NCI-H2196 treated with DMSO at 0.1 percent for 48 hours (cell line): ENCODE results near the gene FBXW4.
"Not testable (repeated sequence)": the region's sequence is repeated elsewhere in the genome, so short reads cannot be mapped to it uniquely, and the experiment has no call there.

Experiments
- DNase-seq: peaks from one replicate; lab custom pipeline; 2025; ENCODE audit not compliant: unreplicated experiment; lab: John Stamatoyannopoulos, UW

The FBXW4 gene

GRCh38 chr10:101656890-101657289 lies 38.1 kb downstream of the FBXW4 start:
- DNase-seq = no peak

- DNase-seq = no peak
Observed at GRCh38 chr10:101655570-101655969, 39.4 kb downstream of the FBXW4 start.

- DNase-seq = no peak
Observed at GRCh38 chr10:101653536-101653935, 41.4 kb downstream of the FBXW4 start.

GRCh38 chr10:101651336-101651735 lies 43.6 kb downstream of the FBXW4 start:
- DNase-seq = no peak

- DNase-seq = no peak
Observed at GRCh38 chr10:101650863-101651262, 44.1 kb downstream of the FBXW4 start.

GRCh38 chr10:101649525-101650085 lies 45.4 kb downstream of the FBXW4 start:
- no peak for DNase-seq

- no peak for DNase-seq
Observed at GRCh38 chr10:101647255-101647654, 47.7 kb downstream of the FBXW4 start.

GRCh38 chr10:101646364-101646763 lies 48.6 kb downstream of the FBXW4 start:
- DNase-seq = no peak

- DNase-seq = no peak
Observed at GRCh38 chr10:101645659-101646058, 49.3 kb downstream of the FBXW4 start.

- no peak for DNase-seq
Observed at GRCh38 chr10:101644002-101644401, 51.0 kb downstream of the FBXW4 start.

GRCh38 chr10:101643546-101643945 lies 51.4 kb downstream of the FBXW4 start:
- DNase-seq = no peak

GRCh38 chr10:101639141-101639900 lies 55.6 kb downstream of the FBXW4 start:
- no peak for DNase-seq

GRCh38 chr10:101633510-101633909 lies 61.5 kb downstream of the FBXW4 start:
- not testable (repeated sequence) for DNase-seq

GRCh38 chr10:101631821-101632475 lies 63.0 kb downstream of the FBXW4 start:
- no peak for DNase-seq

- DNase-seq = no peak
Observed at GRCh38 chr10:101630633-101630920, 64.4 kb downstream of the FBXW4 start.

GRCh38 chr10:101629837-101630632 lies 64.9 kb downstream of the FBXW4 start:
- DNase-seq = no peak

GRCh38 chr10:101625821-101626412 lies 69.1 kb downstream of the FBXW4 start:
- no peak for DNase-seq

- DNase-seq = no peak
Observed at GRCh38 chr10:101624526-101625102, 70.4 kb downstream of the FBXW4 start.

GRCh38 chr10:101623528-101623927 lies 71.4 kb downstream of the FBXW4 start:
- no peak for DNase-seq

- no peak for DNase-seq
Observed at GRCh38 chr10:101619983-101620382, 75.0 kb downstream of the FBXW4 start.

GRCh38 chr10:101618871-101619270 lies 76.1 kb downstream of the FBXW4 start:
- no peak for DNase-seq
